C1 segment of cervical spinal cord (tissue), 14 donors: ENCODE results near the gene TBC1D16.
A peak's percentile ranks its signal among the peaks of the same experiment; 100 is the strongest.
"Not testable (repeated sequence)": the region's sequence is repeated elsewhere in the genome, so short reads cannot be mapped to it uniquely, and the experiment has no call there.

Experiments
- DNase-seq, 14 donors: peaks; one replicate each; lab custom pipeline; 2025; lab: John Stamatoyannopoulos, UW

Gene TBC1D16

GRCh38 chr17:80053102-80053501, 17.4 kb upstream of the TBC1D16 start:
- DNase-seq: no peak

- no peak for DNase-seq
These were observed 16.0 kb upstream of the TBC1D16 start for GRCh38 chr17:80051681-80052080.

- DNase-seq: no peak
These were observed 15.0 kb upstream of the TBC1D16 start for GRCh38 chr17:80050706-80051105.

GRCh38 chr17:80049986-80050385, 14.3 kb upstream of the TBC1D16 start:
- DNase-seq: no peak

- no peak for DNase-seq
These were observed 11.5 kb upstream of the TBC1D16 start for GRCh38 chr17:80047176-80047575.

GRCh38 chr17:80046709-80047108, 11.0 kb upstream of the TBC1D16 start:
- DNase-seq: not testable (repeated sequence)

- no peak for DNase-seq
These were observed 10.0 kb upstream of the TBC1D16 start for GRCh38 chr17:80045703-80046102.

- DNase-seq: no peak
These were observed 8.3 kb upstream of the TBC1D16 start for GRCh38 chr17:80043963-80044362.

GRCh38 chr17:80036715-80037477, 1.2 kb upstream of the TBC1D16 start:
- DNase-seq: peak in 3 of 14 donors; percentile 18 to 49 (median 33)

- DNase-seq: peak in 13 of 14 donors; percentile 8 to 79 (median 49)
These were observed 454 bp upstream of the TBC1D16 start, which contains the start of gene CCDC40 for GRCh38 chr17:80035937-80036714. Gene CCDC40 (plus strand): TSS chr17:80036642. CDS start chr17:80036663, 21 bp downstream.

GRCh38 chr17:80034791-80035686, 633 bp downstream of the TBC1D16 start:
- DNase-seq: peak in 3 of 14 donors; percentile 29 to 44 (median 30)

- DNase-seq: no peak
These were observed 1.8 kb downstream of the TBC1D16 start for GRCh38 chr17:80033840-80034239.

- DNase-seq: peak in 1 of 14 donors; percentile 20
These were observed 3.0 kb downstream of the TBC1D16 start for GRCh38 chr17:80032614-80033171.

GRCh38 chr17:80031691-80032430, 3.8 kb downstream of the TBC1D16 start:
- DNase-seq: peak in 1 of 14 donors; percentile 44

GRCh38 chr17:80030730-80031410, 4.8 kb downstream of the TBC1D16 start:
- peak in 2 of 14 donors; percentile 20 to 87 for DNase-seq

- peak in 2 of 14 donors; percentile 29 to 62 for DNase-seq
These were observed 6.3 kb downstream of the TBC1D16 start for GRCh38 chr17:80029258-80029974.

GRCh38 chr17:80028030-80028429, 7.6 kb downstream of the TBC1D16 start:
- peak in 1 of 14 donors; percentile 72 for DNase-seq

- no peak for DNase-seq
These were observed 8.6 kb downstream of the TBC1D16 start for GRCh38 chr17:80027043-80027435.

- DNase-seq: peak in 1 of 14 donors; percentile 47
These were observed 9.2 kb downstream of the TBC1D16 start for GRCh38 chr17:80026359-80027042.
